Stimulated activated CD8-positive, alpha-beta memory T cell treated with anti-CD3 and anti-CD28 coated beads, Interleukin-12 subunit alpha, Interleukin-12 subunit beta, amount 100 ng/mL, for 24 hours (primary cell): ENCODE measurements around the gene ANKH.
A peak's percentile ranks its signal among the peaks of the same experiment; 100 is the strongest.
"Not testable (repeated sequence)": the region's sequence is repeated elsewhere in the genome, so short reads cannot be mapped to it uniquely, and the experiment has no call there.

Source experiments
- DNase-seq: peaks from one replicate; pipeline ENCODE4 v3.0.0-alpha.2; 2020; ENCODE audit errors: extremely low read depth

The ANKH gene

DNA sequence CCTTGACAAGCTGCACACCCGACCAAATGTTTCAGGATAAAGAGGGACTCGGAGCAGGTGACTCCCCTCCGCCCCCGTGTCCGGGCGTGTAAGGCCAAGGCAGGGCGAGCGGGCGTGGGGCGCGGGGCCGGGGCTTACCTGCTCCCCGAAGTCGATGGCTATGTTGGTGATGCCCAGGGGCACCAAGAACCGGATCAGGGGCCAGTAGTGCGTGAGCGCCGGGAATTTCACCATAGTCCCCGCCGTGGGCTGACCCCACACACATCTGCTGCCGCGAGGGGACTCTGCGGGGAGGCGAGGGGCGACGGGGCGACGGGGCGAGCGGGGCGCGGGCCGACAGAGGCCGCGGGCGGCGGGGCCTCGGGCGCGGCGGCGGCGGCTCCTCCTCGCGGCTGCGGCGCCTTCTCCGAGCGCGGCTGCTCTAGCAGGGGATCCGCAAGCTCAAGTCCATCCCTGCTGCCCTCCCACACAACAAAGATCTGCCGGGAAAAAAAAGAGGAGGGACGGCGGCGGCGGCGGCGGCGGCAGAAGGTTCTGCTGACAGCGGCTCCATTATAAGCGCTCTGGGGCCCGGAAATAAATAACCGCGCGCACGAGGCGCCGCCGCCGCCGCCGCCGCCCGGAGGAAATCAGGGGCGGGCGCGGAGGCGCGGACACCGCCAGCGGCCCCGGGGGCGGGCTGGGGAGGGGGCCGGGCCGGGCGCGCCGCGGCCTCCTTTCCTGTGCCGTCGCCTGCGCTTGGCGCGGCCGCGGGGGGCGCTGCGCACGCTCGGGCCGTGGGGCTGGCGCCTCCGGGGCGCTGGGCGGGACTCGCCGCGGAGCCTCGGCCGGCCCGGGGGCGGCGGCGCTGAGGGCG, at the start of gene ANKH:
Gene ANKH (minus strand): TSS at position 565 of the 856 bp plus-strand sequence. CDS start 331 bp downstream, at position 234.
- DNase-seq = peak; percentile 62

DNA sequence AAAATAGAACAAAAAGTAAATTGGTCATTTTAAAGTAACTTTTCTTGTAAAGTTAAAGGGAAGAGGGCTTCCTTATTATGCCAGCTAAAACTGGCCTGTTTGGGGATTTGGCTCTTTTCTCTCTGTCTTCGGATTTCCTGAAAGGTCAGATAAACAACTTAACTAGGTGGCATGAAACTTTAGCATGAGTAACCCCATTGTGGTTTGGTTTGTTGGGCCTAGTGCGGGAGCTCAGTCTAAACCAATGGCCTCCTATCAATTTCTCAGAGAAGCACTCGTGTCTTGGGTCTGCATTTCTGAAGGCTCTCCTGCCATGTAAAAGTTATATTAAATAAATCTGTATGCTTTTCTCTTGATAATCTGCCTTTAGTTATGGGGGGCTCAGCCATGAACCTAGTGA, 48.5 kb upstream of the ANKH start:
- DNase-seq = no peak

DNA sequence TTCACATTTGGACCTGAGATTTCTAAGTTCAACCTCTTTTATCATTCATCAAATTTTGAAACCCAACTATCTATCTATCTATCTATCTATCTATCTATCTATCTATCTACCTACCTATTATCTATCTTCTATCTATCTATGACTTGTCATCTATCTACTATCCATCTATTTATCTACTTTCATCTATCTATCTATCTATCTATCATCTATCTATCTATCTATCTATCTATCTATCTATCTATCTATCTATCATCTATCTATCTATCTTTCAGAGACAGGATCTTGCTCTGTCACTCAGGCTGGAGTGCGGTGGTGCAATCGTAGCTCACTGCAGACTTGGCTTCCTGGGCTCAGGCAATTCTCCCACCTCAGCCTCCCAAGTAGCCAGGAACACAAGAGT, 47.5 kb upstream of the ANKH start:
- not testable (repeated sequence) for DNase-seq

DNA sequence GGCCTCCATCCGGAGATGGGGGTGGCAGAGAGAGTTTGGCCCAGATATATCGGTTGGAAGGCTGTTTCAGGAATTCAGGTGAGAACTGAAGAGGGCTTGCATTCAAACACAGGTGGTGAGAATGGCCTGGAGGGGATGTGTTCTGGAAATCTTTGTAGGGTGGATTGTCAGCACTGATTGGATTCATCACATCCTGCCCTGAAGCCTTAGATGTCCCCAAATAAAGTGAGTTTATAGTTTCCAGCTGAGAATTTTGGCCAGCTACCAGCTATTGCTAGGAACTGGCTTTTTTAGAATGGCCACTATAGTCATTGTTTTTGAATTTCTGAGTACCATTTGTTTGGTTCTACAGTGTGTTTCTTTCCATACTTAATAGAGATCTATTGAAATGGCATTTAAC, 46.1 kb upstream of the ANKH start:
- no peak for DNase-seq

DNA sequence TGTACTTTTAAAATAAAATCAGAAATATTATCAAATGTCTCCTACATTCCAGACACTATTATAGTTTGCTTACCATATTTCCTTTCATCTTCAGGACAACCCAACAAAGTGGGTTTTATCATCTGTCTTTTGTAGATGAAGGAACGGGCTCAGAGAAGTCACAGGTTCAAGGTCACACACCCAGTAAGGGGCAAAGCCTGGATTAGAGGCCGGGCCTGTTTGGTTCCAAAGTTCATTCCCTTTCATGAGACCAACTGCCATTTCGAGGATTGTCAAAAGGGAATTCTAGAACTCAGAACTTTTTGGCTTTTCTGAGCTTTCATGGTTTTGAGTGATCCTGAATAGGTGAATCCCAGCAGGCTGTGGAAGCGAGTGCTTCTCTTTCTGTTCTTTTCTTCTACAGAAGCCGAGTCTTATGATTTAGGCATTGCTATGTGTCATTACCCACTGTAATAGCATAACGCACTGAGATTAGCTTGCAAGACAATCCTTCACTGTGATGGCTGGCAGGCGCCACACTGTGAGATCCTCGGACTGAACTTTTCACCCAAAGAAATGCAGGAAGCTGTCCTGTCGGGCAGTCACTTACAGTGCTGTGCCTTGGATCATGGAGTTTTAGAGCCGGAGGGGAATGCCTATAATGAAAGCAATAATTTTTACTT, 43.8 kb upstream of the ANKH start:
- DNase-seq = no peak

DNA sequence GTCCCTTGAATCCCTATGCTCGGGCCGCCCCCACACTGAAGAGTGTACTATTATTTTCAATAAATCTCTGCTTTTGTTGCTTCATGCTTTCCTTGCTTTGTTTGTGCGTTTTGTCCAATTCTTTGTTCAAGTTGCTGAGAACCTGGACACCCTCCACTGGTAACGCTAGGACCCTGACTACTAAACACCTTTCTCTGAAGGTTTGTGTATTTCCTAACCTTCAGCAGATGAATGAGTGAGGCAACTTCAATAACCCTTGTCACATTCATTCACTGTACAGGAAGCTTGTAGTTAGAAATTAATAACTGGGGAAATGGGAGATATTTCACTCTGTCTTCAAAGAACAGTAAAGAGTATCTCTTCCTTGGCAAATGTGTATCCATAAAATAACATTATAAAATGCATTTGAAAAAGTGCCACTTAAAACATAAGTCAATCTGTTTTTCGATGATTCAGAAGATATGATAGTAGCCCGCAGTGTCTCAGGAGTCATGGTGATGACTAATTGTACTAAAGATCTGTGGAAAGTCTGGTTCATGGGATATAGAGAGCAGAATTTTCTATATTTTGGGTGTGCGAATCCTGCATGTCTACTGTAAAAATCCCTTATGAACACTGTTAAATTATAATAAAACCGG, 43.2 kb upstream of the ANKH start:
- DNase-seq = no peak

DNA sequence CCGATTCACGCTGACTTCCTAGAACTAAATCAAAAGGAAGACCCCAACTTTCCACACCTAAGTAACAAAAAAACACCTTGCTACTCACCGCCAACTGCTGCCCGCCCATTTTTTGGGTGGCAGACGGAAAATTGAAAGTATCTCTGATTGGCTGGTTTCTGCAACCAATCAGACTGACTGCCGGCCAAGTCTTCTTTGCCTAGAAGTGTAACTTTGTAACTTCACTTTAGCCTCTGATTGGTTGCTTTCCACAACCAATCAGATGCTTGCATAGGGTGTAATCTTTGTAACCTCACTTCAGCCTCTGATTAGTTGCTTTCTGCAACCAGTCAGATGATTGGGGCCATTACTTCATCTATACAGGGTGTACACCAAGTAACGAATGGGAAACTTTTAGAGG, 42.6 kb upstream of the ANKH start:
- DNase-seq = no peak

DNA sequence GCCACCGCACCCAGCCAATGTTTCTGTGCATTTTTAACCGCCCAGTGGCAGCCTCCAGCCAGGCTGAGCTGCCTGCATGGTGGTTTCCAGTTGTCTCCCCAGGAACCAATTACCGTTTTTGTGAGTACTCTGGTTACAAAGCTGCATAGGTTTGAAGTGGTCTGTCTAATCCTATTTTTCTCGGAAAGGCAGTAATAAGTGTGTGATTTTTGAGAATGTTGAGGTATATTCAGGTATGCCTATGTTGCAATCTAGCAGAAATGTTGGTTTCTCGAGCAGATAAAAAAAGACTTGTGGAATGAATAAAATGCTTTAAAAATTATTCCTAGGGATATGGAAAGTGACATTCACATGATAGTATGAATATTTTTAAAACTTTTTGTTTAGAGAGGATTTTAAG, 41.5 kb upstream of the ANKH start:
- DNase-seq = no peak

DNA sequence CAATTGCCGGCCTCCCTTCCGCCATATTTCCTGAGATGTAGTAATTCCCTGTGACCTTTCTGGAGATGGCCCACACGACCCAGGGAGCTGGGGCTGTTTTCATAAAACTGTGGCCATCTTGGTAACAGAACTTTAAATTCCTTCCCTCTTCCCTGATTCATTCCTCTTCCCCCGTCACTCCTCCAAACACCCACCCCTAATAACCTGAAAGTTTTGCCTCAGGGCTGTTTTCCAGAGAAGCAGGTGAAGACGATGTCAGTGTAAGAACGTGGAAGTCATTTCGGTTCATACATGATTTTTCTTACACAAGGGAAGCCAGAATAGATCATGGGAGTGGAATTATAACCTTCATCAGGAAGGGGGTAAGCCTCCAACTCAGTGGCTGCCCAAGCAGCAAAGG, 40.6 kb upstream of the ANKH start:
- no peak for DNase-seq

DNA sequence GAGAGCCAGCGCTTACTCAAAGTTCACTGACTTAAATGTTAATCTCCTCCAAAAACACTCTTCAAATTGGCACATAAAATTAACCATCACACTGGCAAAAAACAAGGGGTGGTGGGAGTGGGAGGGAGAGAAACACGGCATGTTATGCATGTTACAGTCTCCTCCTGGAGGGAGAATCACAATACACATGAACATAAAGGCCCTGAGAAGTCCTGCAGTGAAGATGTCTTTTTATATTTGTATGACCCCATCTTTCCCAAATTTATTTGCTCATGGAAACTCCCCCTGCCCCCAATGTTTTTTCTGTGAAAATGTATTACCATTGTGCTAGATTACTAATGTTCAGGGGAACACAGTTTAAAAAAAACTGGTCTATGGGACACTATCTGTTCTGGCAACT, 37.8 kb upstream of the ANKH start:
- DNase-seq = no peak

DNA sequence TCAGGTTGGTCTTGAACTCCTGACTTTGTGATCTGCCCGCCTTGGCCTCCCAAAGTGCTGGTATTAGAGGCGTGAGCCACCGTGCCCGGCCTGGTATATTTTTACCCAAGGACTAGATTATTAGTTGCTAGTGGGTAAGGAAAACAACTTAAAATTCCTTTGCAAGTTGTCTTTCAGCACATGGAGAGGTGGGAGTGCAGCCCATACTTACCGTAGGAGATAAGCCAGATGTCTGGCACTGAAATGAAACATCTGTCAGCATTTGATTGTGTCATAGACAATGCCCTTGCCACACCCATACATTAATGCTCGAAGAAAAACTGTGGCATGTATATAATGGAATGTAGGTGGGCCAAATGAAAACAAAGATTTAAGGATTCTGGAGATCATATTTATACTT, 36.6 kb upstream of the ANKH start:
- DNase-seq = no peak

DNA sequence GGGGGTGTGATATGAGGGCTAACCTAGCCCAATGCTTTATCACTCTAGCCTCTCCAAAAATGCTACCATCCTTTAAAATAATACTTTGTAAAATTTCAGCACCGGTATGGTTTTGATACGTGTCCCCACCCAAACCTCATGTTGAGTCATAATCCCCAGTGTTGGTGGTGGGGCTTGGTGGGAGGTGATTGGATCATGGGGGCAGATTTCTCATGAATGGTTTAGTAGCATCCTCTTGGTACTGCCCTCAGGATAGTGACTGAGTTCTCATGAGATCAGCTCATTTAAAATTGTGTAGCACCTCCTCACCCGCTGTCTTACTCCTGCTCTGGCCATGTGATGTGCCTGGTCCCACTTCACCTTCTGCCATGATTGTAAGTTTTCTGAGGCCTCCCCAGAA, 35.0 kb upstream of the ANKH start:
- no peak for DNase-seq

DNA sequence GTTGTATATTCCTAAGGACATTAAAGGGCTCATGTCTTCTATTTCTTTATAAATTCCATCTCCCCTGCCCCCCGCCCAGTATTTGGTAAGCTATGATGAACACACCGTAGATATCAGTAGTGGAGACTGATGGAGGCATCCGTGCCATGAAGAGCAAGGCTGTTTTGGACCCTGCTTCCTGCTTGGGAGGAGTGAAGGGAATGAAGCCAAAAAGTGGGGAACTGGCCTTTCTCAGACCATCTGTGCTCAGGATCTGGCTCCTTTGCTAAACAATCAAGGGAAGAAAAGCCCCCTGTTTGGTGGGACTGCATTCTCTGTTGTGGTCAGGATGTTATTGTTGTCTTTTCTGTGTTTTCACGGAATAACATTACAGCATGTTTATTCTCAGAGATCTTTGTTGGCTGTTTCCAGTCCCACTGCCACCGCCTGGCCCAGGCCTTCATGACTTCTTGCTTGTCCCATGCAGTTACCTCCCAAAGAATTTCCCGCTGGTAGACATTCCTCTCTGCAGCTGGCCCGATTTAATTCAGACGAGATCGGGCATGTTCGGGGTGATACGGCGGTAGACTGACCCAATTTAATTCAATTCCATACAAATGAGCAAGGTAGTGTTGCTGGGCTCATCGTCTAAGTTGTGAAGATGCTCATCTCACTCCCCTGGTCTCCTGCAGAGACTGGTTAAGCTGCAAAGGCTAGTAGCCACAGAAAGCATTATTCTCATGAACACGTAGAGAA, 31.4 kb upstream of the ANKH start:
- DNase-seq = no peak

DNA sequence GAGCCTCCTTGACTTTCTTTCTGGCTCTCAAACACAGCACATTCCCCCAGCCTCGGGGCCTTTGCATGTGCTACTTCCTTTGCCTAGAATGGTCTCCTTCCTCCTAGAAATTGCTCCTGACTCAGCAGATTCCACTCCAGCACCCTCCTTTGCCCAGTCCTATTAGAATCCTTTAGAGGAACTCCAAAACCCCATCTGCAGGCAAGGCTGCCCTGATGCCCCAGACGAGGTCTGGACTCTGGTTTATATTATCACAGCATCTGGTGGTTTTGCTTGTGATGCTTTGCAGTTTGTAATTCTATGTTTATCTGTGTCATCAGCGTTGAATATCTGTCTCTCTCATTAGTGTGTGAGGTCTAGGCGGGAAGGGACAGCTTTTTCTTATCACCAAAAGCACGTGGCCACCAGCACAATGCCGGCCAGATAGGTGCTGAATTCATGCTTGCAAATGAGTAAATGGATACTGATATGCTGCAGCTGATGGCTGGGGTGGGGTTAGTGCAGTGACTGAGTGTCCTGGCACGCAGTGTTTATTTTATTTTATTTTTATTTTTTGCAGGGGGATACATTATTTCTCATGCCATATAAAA, 30.0 kb upstream of the ANKH start:
- no peak for DNase-seq

DNA sequence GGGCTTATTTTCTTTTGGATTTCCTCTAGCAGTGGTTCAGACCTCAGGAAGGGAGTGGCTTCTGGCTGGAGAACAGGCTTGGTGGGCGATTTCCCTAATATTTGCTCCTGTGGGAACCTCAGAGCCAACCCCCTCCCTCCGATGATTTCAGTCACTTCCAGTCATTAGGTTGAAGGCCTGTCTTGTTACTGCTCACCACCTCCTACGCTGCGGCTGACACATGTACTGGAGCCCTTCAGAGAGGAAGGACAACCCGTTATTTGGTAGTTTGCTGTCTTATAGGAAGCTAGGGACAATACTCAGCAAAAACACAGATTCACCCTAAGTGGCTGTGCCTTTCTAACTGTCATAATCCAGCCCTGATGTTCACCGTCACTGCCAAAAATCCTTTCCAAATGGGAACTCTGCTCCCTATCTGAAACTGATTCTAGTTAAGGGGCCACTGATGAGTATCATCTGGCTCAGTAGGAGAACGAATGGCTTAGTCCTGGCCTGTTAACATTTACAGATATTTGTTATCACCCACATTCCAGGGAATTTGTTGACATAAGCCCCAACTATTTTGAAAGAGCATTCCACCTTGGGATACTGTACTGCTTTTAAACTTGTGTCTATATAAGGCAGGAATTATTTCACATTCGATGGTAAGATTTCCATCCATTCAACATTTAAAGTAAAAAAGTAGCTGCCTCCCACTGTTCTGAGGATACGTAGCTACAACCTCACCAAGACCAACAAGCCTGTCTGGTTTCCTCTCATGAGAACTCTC, 29.3 kb upstream of the ANKH start:
- DNase-seq = no peak

DNA sequence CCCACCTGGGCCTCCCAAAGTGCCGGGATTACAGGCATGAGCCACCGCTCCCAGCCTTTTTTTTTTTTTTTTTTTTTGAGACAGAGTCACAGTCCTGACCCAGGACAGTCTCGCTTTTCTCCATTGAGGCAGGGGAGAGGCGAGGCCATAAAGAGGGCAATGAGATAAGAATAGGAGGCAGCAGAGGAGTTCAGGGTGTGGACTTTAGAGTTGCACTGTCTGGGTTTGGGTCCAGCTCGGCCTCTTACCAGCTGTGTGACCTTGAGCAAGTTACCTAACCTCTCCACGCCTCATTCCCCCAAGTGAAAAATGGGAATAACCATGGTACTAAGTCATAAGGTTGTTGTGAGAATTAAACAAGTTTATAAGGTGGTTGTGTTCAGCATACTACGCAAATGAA, 24.6 kb upstream of the ANKH start:
- no peak for DNase-seq

DNA sequence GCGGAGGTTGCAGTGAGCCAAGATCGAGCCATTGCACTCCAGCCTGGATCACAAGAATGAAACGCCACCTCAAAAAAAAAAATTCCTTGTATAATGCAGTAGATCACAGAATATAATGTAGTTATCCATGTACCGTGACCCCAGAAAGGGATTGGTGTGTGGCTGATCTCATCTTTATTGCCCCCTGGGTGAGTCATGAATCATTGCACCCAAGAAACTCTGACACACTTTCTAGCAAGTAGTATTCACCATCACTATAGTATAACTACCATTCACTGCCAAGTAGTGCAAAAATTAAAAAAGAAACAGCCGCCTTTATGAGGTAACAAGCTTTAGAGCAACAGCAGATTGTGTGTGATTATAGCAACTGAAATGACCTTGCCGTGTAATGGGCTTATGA, 23.7 kb upstream of the ANKH start:
- no peak for DNase-seq

DNA sequence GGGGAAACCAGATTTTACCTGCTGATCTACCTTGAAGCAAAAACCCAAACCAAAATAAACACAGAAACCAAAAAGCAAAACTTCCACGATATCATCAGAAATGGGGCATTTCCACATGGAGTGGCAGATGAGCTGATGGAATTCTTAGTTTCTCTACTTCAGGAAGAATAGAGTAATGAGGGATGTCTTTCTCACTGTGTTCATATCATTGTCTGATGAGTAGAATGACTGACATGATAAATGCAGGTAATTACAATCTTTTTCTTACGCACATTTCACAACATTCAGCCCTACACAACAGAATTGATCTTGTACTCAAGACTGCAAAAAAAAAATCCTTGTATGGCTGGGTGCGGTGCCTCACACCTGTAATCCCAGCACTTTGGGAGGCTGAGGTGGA, 23.2 kb upstream of the ANKH start:
- no peak for DNase-seq

DNA sequence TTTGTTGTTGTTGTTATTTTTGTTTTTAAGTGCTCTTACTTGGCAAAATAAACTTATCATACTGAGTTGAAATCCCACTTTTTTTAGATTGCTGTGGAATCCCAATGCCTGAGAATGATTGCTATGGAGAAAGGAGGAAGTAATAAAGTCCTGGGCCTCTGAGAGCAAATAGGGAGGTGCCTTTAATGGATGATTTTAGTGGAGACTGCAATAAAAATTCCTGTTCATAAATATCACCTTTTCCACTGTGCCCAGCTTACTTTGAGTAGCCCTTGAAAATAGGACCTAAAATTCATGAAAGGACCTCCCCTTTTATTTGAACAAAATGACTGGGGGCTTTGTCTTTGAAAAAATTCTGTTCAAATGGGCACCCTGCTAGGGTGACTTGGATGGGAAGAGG, 21.8 kb upstream of the ANKH start:
- DNase-seq = no peak

DNA sequence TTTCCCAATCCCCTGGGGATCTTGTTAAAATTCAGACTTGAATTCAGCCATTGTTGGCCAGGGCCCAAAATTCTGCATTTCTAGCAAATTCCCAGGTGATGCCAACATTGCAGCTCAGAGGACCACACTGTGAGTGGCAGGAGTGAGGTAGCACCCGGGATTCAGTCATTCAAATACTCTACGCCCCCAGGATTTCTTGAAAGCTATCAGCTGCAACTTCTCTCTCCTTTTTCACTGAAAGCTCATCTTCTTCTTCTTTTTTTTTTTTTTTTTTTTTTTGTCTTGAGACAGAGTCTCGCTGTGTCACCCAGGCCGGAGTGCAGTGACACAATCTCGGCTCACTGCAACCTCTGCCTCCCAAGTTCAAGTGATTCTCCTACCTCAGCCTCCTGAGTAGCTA, 19.3 kb upstream of the ANKH start:
- no peak for DNase-seq

DNA sequence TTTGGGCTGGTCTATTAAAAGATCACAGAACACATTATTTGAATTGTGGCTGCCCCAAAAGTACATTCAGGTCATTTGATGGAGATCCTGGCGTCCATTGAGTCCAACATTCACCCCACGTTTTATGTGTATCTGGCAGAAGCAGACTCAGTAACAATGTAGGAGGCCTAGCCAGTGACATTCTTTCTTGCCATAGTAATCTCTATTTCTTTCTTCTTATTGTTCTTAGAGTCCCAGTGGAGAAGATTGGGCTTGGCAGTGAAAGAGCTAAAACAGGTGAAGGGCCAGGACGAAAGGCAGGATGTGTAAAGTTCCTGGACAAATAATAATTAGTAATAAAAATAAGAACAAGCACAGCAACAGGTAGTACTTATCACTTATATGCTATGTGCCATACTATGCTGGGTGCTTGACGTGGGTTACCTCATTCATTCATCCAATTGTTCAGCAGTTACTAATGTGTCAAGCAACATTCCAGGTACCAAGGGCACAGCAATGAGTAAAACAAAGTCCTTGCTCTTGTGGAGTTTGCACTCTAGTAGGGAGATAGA, 12.6 kb upstream of the ANKH start:
- DNase-seq = no peak
